Activated gamma-delta T cell treated with anti-CD3 and anti-CD28 coated beads, Interleukin-2, amount 50 U/mL, for 16 hours (primary cell): ENCODE data around the gene HADH.
A peak's percentile ranks its signal among the peaks of the same experiment; 100 is the strongest.
"Not testable (repeated sequence)": the region's sequence is repeated elsewhere in the genome, so short reads cannot be mapped to it uniquely, and the experiment has no call there.

Experiments
- DNase-seq: peaks from one replicate; pipeline ENCODE4 v3.0.0-alpha.2; 2020; ENCODE audit warnings: low read depth

The HADH gene

GRCh38 chr4:107996949-107997788 is 7.5 kb downstream of the HADH start:
- DNase-seq = no peak

DNA sequence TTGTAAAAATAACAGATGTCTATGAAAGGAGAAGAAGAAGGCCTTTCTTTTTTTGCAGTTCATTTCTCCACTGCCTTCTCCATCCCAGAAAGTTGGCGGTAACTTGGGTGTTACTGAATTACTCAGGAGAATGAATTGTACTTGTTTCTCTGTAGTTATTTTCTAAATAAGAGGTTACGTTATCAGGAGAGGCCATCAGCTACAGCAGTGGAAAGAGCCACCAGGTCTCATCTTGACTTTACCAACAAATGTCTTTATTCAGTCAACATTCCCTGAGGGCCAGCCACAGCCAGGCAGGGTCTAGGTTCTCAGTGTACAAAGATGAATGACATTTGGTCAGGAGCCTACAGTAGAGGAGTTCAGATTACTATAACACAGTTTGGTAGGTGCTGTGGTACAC is 8.1 kb downstream of the HADH start:
- no peak for DNase-seq

DNA sequence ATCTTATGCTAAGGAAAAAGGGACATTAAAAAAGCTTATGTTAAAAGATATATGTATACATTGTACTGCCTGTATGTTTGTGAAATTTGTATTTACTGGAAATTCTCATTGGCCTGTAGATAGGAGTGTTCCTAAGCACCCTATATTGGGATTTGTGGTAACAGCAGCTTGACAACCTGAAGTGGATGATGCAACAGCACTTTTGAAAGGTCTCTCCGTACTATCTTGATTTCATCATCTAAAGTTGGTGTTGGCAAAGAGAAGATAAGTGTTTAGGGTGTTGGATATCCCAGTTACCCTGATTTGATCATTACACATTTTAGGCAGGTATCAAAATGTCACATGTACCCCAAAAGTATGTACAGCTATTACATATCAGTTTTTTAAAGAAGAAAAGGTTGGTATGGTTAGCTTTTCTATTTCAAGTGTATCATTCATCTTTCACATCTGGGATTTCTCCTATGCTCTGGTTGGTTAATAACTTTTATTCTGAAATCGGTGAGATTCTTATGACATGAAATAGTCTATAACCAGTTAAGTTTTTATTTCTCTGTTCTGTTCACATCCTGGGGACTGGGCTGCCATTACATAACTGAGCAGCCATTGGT is 10.3 kb downstream of the HADH start:
- no peak for DNase-seq

DNA sequence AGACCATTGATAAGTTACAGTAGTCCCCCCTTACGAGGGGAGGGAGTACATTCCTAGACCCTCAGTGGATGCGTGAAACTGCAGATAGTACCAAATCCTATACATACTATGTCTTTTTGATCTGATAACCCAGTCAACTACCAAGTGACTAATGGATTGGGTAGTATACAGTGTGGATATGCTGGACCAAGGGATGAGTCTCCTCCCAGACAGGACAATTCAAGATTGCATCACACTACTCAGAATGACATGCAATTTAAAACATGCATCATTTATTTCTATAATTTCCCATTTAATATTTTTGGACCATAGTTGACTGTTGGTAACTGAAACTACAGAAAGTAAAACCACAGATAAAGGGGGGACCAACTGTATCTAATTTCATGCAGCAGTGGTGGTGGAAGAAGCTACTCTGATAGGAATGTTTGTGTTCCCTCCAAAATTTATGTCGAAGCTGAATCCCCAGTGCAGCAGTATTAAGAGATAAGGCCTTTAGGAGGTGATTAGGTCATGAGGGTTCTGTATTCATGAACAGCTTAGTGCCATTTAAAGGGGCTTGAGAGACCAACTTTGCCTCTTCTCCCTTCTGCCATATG is 11.9 kb downstream of the HADH start:
- DNase-seq = no peak

GRCh38 chr4:108003982-108004515 is 14.4 kb downstream of the HADH start:
- no peak for DNase-seq

- no peak for DNase-seq
These were observed 15.0 kb downstream of the HADH start for GRCh38 chr4:108004646-108005045.

- no peak for DNase-seq
These were observed 16.1 kb downstream of the HADH start for GRCh38 chr4:108005807-108006206.

DNA sequence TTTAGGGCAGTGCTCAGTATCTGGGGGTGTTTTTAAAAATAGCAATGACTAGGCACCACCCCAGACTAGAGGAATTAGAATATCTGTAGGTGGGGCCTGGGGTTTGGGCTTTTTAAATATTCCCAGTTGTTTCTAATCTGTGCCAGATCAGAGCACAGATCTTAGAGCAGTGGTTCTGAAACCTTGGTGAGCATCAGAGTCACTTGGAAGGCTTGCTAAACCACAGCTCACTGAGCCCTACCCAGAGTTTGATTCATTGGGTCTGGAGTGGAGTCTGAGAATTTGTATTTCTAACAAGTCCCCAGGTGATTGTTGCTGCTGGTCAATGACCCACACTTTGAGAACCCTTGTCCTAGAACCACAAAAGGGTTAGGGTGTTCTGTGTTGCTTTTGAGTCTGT is 16.7 kb downstream of the HADH start:
- no peak for DNase-seq

GRCh38 chr4:108007984-108008383 is 18.3 kb downstream of the HADH start:
- DNase-seq = no peak

DNA sequence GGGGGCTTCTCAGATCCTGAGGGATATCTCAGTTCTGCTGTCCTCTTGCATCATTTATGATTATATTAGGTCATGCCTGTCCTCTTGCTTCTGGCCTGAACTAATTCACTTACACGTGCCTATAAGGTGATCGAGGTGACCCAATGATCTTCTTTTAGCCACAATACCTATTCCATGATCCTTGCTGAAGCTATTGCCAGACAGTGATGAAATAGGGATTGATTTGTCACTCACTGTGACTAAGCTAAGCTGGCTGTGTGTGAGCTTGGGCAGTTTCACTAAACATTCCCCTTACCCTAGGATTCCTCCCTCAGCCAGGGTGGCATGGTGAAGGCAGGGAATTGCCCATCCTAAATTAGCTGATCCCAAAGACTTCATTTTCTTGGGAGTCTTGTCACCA is 19.0 kb downstream of the HADH start:
- no peak for DNase-seq

- DNase-seq = no peak
These were observed 20.5 kb downstream of the HADH start for GRCh38 chr4:108010167-108010566.

DNA sequence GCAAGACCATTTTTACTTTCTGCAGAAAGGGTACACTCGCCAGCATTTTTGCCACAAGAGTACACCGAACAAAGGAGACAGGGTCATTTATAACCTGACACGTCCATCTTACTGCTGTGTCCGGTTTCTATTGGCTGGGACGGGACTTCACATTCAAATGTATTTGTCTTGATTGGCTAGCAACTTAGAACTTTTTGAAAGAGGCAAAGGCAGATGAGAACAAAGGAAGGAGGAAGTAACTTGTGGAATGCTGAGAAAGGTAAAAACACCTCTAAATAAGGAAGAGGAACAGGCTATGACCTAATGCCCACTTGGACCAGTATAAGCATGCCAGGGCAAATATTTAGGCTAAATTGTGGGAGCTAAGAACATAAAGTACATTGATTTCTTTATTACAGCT is 22.7 kb downstream of the HADH start:
- DNase-seq = not testable (repeated sequence)

DNA sequence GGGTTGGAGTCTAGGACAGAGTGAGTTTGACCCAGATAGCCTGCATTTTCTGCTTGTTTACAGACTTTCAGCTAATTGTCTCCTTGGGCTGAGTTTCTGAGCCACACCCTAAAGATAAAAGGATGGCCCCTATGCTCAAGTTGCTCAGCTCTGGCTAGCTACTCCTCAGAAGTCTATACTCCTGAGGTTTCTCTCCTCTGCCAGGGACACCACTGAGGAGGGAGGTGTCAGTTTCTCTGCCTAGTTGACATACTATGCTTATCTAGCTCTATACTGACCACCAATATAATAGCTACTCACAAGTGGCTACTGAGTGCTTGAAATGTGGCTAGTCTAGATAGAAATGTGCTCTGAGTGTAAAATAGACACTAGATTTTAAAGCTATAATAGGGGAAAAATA is 23.6 kb downstream of the HADH start:
- DNase-seq = no peak

GRCh38 chr4:108013955-108014354 is 24.3 kb downstream of the HADH start:
- no peak for DNase-seq

DNA sequence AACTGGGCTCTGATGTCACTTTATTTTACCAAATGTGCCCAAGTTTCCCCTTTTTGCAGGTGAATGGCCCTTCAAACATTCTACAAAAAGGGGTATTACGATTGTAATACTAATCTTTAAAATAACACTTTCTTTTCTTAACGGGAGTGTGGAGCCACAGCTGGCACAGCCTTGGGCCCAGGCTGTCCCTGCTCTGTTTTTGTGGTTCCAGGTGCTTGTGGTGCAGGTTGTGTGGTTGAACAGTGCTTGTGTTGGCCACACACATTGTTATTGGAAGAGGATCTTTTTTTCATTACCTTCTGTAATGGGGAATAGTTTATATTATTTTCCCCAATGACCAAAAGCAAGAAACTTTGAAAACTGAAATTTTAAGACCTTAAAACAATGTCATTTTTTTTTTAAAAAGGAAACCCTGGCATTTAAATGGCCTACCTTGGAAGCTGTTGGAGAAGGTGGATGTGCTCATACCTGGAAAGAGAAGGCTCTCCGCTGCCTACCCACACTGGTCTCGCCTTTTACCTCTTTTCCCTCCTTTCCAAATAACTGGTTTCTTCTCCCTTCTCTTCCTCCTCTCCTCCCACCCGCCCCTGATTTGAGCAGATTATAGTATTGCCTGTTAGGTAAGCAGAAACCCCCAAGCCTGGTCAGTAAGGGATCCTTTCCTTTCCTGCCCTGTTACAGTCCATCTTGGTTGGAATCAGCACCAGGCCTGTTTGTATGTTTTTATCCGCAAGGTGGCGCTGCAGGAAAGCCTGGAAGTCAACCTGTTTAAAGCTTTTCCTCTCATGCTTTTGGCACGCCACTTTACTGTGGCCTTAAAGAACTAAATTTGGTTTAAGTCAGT is 28.6 kb downstream of the HADH start:
- DNase-seq = peak; percentile 76

DNA sequence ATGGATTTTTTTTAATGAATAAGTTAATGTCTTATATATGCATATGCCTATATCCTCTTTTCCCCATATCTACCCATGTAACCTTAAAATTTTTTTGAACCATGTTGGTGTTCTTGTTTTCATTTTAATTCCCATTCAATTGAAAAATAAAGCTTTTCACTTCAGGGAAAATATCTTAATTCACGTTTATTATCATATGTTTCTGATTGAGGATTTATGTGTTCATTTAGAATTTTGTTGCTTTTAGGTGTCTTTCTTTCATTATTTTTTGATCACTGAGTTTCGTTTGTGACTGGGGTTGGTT is 29.1 kb downstream of the HADH start:
- no peak for DNase-seq

DNA sequence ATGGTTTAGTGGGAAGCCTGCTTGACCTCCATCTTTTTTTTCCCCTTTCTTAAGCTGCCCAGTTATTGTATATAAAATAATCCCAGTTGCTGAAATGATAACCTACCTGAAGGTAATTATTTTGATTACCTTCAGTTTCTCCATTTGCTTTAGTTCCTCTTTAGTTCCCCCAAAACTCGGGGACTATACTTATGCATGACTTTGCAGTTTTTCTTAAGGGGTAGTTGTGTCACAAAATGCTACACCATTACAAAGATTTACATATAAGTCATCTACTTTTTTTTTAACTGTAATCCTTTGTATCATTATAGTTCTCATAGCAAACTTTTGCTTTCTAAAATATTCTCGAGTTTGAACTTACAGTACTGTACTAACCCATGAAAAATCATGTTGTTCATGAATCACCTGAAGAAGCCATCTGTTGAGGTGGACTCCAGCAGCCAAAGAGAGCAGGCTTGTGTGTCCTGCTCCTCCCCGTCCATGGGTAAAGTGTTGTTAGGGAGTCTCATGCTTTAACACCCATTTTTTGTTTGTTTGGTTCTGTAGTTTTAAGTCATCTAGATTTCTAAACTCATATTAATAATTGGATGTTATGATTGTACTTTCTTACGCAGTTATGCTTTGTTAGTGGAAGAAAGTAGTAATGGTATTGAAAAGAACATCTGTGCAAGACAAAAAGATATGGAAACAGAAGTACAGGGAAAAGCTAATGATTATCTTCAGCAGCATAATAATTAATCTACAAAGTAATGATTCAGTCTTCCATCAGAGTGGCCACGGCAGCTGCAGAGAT is 34.6 kb downstream of the HADH start:
- no peak for DNase-seq

DNA sequence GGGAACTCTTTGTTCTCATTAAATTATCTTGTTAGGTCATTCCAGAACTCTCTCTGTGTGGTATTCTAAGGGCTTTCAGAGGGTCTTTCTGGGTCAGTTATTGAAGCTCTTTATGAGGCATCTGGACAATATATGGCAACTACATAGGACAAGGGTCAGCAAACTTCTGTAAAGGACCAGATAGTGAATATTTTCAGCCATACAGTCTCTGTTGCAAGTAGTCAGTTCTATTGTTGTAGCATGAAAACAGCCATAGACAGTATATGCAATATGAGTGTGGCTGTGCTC is 35.1 kb downstream of the HADH start:
- DNase-seq = no peak

DNA sequence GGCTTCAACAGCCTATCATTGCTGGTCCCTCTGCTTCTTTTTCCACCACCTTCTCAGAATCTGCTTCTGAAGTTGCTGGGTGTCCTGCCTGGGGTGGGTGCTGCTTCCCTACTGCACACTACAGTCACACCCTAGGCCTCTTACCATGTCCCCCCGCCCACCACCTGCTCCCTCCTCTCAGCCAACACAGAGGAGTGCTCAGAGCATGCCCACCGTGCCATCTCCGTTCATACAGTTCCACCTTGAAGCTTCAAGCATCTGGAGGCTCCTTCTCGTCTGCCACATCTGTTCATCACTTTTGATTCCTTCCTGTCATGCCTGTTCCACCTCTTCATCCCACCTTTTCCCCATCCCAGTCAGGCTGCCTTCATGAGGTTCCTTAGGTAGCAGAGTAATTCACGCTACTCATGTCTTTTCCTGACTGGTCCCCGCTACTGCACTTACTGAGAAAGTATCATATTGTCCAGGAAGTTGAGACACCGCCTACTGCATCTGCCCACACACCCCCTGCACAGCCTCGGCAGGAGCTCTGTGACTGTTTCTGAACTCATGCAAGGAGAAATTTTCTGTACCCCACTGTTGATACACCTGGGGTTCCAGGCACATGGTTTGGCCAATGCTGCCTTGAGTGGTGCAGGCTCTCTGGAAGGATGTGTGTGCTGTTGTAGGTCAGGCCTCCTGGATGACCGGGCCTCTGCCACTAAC is 39.5 kb downstream of the HADH start:
- peak; percentile 22 for DNase-seq

DNA sequence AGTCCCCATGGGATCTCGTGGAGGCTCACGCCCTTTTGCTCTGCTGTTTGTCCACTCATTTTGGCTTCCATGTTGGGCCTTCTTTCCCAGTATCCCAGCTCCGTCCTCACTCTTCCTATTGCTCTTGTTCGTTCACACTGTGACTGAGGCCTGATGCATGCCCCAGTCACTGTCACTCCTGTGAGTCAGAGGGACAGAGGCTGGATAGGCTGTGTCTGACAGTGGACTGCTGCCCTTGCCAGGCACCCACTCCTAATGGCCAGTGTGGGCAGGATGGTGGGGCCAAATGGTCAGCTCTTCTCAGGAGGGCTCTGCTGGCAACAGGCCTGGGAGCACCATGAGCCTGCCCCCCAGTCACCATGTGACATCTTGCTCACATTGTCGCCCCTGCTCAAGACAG is 40.0 kb downstream of the HADH start:
- no peak for DNase-seq

GRCh38 chr4:108030332-108030731 is 40.6 kb downstream of the HADH start:
- DNase-seq = peak; percentile 45
